ENCODE results near the gene PTPRT. TPM values are rescaled to one million over a fixed set of nuclear protein-coding genes. Genes with fewer than 3 reads are reported as not detected.

PTPRT gene
- total and polyA plus RNA-seq, 2 of the 13 experiments (the other 11 are each of a cell fraction or from before 2014, with no cell fraction given), result under 0.01 to 0.09 TPM

DNA sequence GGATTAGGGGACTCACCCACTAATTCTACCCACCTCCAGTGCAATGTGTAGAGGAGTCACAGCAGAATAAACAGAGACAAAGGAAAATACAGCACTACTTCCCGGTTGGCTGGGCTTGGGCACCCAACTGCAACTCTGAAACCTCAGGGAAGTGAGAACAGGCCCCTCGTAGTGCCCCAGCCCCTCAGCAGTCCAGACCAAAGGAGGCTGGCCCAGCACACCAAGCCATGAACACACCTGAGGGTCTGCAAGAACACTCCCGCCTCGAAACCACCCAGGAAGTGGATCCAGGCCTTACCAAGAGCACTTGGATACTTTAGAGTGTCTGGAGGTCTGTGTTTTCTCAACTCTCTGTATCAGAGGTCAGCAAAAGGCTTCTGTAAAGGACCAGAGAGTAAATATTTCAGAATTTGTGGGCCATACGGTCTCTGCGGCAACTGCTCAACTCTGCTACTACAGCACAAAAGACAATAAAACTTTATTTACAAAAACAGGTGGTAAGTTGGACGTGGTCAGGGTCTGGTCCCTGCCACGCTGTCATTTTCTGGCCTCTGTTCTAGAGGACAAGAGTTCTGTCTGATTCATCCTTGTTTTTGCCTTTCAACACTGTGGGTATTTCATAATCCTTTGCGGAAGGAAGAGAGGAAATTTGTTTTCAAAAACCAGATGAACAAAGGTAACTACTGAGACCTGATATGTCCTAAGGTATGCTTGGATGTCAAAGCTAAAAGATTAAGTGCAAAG lies 154.6 kb downstream of the PTPRT start (continued):
- TF ChIP-seq ETV5 (CRISPR knock-in tag; IDR thresholded peaks at IDR 0.05; ENCODE audit: borderline replicate concordance) (peak; percentile 50; the same call in 1 of the 2 replicates), ZNF136 (CRISPR knock-in tag; IDR thresholded peaks at IDR 0.05; ENCODE audit: low read depth) (no peak), KLF12 (CRISPR knock-in tag; IDR thresholded peaks at IDR 0.05; ENCODE audit: borderline replicate concordance) (no peak), ZBTB7B (CRISPR knock-in tag; IDR thresholded peaks at IDR 0.05) (no peak), ISL2 (CRISPR knock-in tag; IDR thresholded peaks at IDR 0.05) (no peak), SAP130 (CRISPR knock-in tag; IDR thresholded peaks at IDR 0.05; ENCODE audit: low read depth) (peak; percentile 39), RBM22 (optimal IDR thresholded peaks at IDR 0.05; ENCODE audit: low read length) (no peak), ZNF451 (CRISPR knock-in tag; IDR thresholded peaks at IDR 0.05) (no peak), ZNF564 (CRISPR knock-in tag; IDR thresholded peaks at IDR 0.05) (no peak), ZNF839 (CRISPR knock-in tag; IDR thresholded peaks at IDR 0.05; ENCODE audit: borderline replicate concordance) (no peak), GTF2F1 (IDR thresholded peaks at IDR 0.05; ENCODE audit: low read length) (no peak), ARID3A (IDR thresholded peaks at IDR 0.05; ENCODE audit: low read depth, low read length) (no peak), CEBPB (IDR thresholded peaks at IDR 0.05; ENCODE audit: borderline replicate concordance, low read depth, low read length) (peak; percentile 67), ZNF883 (CRISPR knock-in tag; IDR thresholded peaks at IDR 0.05; ENCODE audit: not compliant biosample characterization) (no peak)
- TF ChIP-seq, protein P1, sequence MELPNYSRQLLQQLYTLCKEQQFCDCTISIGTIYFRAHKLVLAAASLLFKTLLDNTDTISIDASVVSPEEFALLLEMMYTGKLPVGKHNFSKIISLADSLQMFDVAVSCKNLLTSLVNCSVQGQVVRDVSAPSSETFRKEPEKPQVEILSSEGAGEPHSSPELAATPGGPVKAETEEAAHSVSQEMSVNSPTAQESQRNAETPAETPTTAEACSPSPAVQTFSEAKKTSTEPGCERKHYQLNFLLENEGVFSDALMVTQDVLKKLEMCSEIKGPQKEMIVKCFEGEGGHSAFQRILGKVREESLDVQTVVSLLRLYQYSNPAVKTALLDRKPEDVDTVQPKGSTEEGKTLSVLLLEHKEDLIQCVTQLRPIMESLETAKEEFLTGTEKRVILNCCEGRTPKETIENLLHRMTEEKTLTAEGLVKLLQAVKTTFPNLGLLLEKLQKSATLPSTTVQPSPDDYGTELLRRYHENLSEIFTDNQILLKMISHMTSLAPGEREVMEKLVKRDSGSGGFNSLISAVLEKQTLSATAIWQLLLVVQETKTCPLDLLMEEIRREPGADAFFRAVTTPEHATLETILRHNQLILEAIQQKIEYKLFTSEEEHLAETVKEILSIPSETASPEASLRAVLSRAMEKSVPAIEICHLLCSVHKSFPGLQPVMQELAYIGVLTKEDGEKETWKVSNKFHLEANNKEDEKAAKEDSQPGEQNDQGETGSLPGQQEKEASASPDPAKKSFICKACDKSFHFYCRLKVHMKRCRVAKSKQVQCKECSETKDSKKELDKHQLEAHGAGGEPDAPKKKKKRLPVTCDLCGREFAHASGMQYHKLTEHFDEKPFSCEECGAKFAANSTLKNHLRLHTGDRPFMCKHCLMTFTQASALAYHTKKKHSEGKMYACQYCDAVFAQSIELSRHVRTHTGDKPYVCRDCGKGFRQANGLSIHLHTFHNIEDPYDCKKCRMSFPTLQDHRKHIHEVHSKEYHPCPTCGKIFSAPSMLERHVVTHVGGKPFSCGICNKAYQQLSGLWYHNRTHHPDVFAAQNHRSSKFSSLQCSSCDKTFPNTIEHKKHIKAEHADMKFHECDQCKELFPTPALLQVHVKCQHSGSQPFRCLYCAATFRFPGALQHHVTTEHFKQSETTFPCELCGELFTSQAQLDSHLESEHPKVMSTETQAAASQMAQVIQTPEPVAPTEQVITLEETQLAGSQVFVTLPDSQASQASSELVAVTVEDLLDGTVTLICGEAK (IDR thresholded peaks at IDR 0.05), result peak; percentile 62; the same call in 1 of the 2 replicates
- TF ChIP-seq, protein P1 (CRISPR knock-in tag; IDR thresholded peaks at IDR 0.05), result peak; percentile 99
- TF ChIP-seq, protein P2, sequence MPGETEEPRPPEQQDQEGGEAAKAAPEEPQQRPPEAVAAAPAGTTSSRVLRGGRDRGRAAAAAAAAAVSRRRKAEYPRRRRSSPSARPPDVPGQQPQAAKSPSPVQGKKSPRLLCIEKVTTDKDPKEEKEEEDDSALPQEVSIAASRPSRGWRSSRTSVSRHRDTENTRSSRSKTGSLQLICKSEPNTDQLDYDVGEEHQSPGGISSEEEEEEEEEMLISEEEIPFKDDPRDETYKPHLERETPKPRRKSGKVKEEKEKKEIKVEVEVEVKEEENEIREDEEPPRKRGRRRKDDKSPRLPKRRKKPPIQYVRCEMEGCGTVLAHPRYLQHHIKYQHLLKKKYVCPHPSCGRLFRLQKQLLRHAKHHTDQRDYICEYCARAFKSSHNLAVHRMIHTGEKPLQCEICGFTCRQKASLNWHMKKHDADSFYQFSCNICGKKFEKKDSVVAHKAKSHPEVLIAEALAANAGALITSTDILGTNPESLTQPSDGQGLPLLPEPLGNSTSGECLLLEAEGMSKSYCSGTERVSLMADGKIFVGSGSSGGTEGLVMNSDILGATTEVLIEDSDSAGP (CRISPR knock-in tag; IDR thresholded peaks at IDR 0.05; ENCODE audit: borderline replicate concordance), result no peak
